NCI-H2227 treated with DMSO at 0.1 percent for 48 hours (cell line): ENCODE data around the gene TUBGCP3.

Experiments used
- DNase-seq: peaks from one replicate; lab custom pipeline; 2025; lab: John Stamatoyannopoulos, UW

Gene TUBGCP3

GRCh38 chr13:112442483-112443090, 145.4 kb downstream of the TUBGCP3 start:
- DNase-seq = no peak

DNA sequence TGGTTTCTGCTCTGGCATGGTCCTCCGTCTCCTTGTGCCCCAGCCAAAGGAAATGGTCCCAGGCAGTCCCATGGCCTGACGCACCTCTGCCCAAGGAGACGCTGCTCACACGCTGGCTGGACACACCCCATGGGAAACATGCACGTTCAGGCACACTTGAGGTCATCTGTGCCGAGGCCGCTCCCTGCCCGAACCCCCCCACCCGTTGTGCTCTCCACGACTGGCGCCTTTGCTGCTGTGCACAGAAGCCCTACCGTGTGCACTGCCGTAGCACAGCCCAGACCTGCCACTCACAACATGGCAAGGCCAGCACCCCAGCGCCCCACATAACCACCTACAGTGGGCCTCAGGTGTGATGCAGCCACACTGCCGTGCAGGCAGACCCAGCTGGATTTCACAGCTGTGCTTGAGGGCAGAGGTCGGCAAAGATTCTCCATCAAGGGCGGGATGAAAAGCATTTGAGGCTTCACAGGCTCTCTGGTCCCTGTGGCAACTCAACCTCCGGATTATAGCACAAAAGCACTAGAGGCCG, 146.1 kb downstream of the TUBGCP3 start:
- no peak for DNase-seq

DNA sequence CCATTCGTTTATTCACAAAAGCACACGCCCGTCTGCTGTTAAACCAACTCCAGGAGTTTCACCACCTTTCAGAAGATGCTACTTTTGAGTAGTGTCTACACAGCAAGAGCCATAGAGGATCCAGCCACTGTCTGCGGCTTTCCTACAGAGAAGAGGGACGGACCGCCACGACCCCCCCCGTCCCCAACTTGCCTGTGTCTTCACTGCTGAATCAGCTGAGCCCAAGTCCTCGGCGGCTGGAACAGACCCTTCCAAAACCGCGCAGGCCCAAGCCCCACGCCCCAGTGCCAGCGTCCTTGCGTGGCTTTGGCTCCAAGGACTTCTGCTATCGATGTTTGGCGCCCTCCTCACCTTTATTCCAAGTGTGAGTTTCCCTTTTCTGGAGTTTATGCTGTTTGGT, 146.7 kb downstream of the TUBGCP3 start:
- no peak for DNase-seq

GRCh38 chr13:112438515-112438914, 149.4 kb downstream of the TUBGCP3 start:
- DNase-seq = no peak

GRCh38 chr13:112438094-112438493, 149.9 kb downstream of the TUBGCP3 start:
- DNase-seq = no peak

- no peak for DNase-seq
These were observed 152.0 kb downstream of the TUBGCP3 start for GRCh38 chr13:112435973-112436372.
